Activated CD4-positive, alpha-beta T cell treated with anti-CD3 and anti-CD28 coated beads, Interleukin-10, Interleukin-2, amounts not matched to agents 100 ng/mL and 50 ng/mL, durations not matched to agents 16 hours and 8 hours (primary cell): ENCODE measurements around the gene ZPBP2.
A peak's percentile ranks its signal among the peaks of the same experiment; 100 is the strongest.
"Not testable (repeated sequence)": the region's sequence is repeated elsewhere in the genome, so short reads cannot be mapped to it uniquely, and the experiment has no call there.

Source experiments
- DNase-seq: peaks from one replicate; pipeline ENCODE4 v3.0.0-alpha.2; 2020

ZPBP2 gene, protein sequence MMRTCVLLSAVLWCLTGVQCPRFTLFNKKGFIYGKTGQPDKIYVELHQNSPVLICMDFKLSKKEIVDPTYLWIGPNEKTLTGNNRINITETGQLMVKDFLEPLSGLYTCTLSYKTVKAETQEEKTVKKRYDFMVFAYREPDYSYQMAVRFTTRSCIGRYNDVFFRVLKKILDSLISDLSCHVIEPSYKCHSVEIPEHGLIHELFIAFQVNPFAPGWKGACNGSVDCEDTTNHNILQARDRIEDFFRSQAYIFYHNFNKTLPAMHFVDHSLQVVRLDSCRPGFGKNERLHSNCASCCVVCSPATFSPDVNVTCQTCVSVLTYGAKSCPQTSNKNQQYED

DNA sequence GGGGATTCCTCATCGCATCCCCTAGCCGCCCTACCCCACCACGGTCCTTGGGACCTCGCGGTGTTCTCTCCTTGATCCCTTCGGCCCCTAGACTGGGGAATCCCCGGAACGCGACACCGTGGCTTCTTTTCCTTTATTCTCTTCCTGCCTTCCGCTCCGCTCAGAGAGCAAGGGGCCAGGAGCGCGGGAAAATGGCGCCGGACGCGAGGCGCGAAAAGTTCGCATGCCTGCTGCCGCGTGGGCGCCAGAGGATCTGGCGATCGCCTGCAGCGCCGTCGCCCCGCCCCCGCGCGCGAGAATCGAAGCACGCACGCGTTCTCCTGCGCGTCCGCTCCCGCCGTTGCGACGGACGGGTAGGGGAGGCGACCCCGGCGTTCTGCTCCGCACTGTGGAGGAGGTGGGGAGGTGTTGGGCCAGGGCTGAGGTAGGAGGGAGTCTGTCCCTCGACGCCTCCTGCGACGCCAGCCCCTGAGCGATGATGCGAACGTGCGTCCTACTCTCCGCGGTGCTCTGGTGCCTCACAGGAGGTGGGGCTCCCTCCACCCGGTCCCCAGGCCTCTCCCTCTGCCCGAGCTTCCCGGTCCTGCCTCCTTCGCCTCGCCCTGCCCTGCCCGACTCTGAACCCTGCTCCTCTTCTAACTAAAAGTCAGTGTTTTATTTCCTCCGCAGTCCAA is at the start of gene ZPBP2:
ZPBP2 (plus strand) TSS at position 323 of the 674 bp plus-strand sequence; CDS start at position 476, 153 bp downstream.
- no peak for DNase-seq

DNA sequence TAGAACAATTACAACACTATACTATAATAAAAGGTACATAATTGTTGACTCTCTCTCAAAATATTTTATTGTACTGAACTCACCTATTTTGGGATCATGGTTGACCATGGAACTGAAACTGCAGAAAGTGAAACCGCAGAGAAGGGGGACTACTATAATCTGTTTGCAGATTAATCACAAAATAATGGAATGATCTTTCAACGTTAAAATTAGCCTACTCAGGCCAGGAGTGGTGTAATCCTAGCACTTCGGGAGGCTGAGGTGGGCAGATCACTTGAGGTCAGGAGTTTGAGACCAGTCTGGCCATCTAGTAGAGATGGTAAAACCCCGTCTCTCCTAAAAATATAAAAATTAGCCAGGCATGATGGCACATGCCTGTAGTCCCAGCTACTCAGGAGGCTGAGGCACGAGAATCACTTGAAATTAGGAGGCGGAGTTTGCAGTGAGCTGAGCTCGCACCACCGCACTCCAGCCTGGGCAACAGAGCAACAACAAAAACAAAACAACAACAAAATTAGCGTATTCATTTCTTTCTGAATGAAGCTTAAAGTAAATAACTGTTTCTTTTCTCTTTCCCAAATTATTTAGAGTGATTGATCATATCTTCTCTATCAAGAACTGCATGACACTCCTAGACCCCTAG is 49.5 kb upstream of the ZPBP2 start:
- peak; percentile 24 for DNase-seq

DNA sequence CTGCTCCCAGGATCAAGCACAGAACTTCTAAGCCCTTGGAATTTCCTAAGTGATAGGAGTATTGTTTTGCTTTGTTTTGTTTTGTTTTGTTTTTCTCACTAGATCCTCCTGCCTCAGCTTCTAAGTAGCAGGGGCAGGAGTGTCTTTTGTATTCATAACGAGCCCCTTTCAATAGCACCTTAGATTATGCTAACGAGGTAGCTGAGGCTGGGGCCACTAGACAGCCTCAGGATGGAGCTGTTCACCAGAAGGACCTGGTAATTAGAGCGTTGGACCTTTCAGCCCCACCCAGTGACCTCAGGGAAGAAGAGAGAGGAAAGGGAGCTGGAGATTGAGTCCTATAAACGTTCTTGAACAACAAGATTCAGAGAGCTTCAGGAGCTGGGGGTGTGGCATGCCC is 47.5 kb upstream of the ZPBP2 start:
- DNase-seq = peak; percentile 28

DNA sequence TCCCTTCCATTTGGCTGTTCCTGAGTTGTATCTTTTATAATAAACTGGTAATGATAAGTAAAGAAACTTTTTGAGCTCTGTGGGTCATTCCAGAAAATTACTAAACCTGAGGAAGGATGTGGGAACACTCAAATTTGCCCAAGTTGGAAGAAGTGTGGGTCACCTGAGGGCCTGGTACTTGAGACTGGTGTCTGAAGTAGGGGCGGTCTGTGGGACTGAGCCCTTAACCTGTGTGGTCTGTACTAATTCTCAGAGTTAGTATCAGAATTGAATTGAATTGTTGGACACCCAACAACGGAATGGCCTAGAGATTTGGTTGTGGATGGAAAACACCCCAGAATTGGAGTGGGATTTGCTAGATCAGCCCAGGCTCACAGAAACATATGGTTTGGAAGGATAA is 47.0 kb upstream of the ZPBP2 start:
- DNase-seq = no peak

DNA sequence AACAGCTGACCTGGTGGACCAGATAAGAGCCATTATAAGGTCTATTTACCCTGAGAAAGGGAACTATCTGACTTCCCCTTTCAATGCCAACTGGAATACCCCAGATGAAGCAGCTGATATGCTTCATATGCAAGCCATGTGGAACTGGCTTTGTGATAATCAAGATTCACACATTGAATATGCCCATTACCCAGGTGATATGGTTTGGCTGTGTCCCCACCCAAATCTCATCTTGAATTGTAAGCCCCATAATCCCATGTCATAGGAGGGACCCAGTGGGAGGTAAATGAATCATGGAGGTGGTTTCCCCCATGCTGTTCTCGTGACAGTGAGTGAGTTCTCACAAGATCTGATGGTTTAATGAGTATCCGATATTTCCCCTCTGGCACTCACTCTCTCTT is 46.0 kb upstream of the ZPBP2 start:
- DNase-seq = no peak

DNA sequence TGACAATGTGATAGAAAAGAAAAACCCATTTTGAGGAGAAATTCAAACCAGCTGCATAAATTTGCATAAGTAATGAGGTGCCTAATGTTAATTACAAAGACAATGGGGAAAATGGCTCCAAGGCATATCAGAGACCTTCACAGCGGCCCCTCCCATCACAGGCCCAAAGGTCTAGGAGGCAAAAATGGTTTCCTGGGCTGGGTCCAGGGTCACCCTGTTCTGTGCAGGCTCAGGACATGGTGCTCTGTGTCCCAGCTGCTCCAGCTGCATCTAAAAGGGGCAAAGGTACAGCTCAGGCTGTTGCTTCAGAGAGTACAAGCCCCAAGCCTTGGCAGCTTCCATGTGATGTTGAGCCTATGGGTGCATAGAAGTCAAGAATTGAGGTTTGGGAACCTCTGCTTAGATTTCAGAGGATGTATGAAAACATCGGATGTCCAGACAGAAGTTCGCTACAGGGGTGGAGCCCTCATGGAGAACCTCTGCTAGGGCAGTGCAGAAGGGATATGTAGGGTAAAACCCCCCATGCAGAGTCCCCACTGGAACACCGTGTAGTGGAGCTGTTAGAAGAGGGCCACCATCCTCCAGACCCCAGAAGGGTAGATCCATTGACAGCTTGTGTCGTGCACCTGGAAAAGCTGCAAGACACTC is 44.5 kb upstream of the ZPBP2 start:
- DNase-seq = peak; percentile 23

DNA sequence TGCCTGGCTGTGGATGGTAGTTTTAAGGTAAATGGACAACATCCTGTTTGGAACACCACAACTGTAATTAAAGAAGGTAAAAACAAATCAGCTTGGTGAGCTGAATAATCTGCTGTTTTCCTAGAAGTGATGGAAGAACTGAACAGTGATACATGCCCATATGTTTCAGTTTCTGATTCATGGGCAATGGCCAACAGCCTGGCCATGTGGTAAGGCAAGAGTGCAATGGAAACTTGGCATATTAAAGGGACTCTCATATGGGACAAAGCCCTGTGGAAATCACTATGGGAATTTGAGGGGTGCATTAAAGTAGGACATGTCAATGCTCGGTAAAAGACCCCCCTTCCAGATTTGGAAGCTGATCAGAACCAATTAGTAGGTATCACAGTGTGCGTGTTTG is 41.7 kb upstream of the ZPBP2 start:
- no peak for DNase-seq

DNA sequence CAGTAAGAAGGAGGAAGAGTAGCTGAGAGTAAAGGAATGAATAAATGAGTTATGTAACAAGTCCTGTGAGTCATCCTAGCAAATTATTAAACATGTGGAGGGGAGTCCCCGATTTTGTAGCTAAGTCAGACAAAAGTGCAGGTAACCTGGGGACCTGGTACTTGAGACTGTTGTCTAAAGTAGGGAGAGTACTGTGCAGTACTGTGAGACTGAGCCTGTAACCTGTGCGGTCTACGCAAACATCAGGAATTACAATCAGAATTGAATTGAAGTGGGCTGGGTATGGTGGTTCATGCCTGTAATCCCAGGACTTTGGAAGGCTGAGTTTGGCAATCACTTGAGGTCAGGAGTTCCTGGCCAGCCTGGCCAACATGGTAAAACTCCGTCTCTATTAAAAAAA is 39.6 kb upstream of the ZPBP2 start:
- DNase-seq = no peak

DNA sequence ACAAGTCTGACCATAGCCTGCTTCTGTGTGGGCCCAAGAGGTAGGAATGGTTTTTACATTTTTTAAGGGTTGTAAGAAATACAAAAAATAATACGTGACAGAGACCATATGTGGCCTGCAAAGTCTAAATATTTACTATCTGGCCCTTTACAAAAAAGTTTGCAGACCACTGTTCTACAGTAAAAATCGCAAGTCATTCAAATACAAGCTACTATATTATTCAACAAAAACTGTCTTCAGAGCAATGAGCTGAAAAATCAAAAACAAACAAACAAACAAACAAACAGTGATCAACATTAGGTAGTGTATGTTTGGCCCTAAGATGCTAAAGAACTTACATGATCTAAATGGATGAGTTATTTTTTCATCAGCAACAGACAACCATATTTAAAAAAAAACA is 36.4 kb upstream of the ZPBP2 start:
- DNase-seq = no peak

DNA sequence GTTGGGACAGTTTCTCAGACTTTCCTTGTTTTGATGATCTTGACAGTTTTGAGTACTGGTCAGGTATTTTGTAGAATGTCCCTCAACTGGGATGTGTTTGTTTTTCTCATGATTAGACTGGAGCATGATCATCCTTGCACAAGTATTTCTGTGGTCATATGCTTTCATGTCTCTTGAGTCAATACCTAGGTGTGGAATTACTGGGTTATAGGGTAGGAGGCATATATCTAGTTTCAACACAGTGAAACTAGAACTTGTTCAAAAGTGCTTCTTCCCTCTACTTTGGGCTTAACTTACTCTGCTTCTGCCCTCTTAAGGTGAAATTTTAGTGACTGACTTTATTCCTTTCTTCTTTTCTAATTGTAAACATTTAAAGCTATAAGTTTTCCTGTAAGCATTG is 34.0 kb upstream of the ZPBP2 start:
- DNase-seq = peak; percentile 53

DNA sequence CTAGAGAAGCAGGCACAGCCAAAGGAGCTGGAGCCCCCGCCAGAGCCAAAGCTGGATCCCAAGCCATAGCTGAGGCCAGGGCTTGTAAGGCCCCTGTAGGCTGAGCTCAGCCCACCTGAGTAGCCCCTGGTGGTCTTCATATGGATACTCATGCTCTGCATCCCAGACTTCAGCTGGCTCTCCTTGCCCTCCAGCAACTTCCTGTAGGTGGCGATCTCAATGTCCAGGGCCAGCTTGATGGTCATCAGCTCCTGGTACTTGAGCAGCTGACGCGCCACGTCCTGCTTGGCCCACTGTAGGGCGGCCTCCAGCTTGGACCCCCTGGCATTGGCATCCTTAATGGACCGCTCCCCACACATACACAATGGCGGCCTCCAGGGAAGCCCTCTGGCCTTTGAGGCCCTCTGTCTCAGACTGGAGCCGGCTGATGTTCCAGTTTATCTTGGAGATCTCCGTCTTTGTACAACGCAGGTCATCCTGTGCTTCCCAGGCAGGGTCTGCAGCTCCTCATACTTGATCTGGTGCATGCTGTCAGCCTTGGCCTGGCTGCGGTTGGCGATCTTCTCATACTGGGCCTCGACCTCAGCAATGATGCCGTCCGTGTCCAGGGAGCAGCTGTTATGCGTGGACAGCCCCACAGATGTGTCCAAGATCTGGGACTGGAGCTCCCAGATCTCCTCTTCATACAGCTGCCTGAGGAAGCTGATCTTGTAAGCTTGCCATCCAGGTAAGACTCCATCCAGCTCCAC is 32.8 kb upstream of the ZPBP2 start:
- no peak for DNase-seq

DNA sequence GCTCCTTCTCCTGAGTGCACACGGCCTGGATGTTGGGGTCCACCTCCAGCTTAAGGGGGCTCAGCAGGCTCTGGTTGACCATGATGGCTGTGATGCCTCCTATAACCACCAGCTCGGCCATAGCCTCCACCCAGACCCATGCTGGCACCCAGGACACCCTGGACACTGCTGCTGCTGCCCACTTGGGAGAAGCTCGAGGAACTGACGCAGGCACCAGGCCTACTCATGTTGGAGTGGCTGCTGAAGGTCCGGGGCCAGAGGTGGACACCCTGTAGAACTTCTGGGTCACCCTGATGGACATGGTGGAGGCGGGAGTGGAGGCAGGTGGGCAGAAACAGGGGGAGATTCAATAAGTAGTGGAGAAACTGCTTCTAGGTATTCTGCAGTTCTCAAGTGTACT is 31.9 kb upstream of the ZPBP2 start:
- DNase-seq = no peak

DNA sequence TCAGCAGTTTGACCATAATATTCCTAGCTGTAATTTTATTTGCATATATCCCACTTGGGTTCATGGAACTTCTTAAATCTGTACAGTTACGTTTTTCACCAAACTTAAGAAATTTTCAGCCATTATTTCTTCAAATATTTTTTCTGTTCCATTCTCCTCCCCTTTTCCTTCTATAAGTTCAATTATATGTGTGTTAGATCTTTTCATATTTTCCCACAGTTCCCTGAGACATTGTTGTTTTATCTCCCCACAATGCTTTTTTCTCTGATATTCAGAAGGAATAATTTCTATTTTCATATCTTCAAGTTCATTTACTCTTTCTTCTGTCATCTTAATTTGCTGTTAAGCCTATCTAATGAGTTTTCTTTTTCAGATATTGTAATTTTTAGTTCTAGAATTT is 29.9 kb upstream of the ZPBP2 start:
- DNase-seq = no peak

DNA sequence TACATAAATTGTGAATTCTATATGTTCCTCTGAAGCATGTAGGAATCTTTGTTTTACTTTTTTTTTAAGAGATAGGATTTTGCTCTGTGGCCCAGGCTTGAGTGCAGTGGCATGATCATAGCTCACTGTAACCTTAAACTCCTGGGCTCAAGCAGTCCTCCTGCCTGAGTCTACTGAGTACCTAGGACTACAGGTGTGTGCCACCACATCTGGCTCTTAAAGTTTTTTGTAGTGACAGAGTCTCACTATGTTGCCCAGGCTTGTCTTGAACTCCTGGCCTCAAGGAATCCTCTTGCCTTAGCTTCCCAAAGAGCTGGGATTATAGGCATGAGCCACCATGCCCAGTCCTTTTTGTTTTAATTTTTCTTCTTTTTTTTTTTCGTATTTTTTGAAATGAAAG is 29.2 kb upstream of the ZPBP2 start:
- no peak for DNase-seq

DNA sequence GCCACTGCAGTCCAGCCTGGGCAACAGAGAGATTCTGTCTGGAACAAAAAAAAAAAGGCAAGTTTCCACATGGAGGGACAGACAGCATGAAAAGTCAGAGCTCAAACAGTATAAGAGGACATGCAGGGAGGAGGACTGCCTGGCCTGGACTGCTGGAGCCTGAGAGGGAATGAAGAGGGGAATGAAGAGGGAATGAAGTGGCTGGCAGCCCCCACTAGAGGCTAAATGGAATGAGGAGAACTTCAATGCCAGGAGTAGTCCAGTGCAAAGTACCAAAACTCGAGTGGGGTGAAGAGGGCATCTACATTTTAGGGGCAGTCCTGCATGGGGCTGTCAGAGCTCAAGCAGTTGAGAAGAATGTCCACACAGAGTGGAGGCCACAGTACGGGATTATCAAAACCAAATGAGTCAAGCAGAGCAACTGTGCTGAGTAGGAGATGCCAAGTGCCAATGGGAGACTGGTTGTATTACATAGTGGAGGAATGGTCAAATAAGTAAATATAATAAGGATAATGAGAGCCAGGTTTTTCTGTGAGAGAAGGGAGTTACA is 26.8 kb upstream of the ZPBP2 start:
- no peak for DNase-seq

DNA sequence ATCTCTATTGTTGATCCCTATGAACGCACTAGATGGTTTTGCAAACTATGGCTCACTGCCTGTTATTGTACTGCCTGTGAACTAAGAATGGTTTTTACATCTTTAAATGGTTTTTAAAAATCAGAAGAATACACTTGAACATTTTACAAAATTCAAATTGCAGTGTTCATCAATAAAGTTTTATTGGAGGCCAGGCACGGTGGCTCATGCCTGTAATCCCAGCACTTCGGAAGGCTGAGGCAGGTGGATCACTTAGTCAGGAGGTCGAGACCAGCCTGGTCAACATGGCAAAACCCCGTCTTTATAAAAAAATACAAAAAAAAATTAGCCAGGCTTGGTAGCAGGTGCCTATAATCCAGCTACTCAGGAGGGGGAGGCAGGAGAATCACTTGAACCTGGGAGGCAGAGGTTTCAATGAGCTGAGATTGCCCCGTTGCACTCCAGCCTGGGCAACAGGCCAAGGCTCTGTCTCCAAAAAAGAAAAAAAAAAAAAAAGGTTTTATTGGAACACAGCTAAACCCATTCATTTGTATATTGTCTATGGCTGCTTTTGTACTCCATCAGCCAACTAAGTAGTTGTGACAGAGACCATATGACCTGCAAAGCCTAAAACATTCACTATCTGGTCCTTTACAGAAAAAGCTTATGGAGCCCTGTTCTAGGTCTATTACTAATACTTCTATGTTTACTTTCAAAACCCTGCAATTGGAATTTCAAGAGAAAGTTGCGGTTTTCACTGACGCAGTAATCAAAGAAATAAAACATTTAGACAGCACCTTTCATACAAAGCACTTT is 22.8 kb upstream of the ZPBP2 start:
- no peak for DNase-seq

DNA sequence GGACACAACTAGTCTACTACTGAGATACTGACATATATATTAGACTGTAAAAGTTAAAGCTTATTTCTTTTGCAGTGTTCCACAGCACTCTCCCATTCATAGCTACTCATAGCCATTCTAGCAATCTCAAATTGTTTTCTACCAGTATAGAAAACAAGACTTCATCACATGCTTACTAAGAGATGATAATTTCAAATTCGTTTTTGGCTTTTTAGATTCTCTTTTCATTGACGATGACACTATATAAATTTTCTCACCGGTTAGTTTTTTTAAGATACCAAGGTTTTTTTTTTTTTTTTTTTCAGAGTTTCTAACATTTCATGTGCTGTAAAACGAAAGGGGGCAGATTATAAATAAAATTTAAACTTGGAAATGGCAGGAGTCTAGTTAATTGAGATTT is 21.8 kb upstream of the ZPBP2 start:
- no peak for DNase-seq

DNA sequence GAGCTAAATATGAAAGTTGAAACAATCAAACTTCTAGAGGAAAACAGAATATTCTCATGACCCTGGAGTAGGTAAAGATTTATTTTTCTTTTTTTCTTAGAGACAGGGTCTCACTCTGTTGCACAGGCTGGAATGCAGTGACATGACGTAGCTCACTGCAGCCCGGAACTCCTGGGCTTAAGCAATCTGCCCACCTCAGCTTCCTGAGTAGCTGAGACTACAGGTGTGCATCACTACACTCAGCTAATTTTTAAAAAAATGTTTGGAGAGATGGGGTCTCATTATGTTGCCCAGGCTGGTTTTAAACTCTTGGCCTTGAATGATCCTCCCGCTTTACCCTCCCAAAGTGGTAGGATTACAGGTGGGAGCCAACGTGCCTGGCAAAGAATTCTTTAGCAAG is 19.4 kb upstream of the ZPBP2 start:
- no peak for DNase-seq

DNA sequence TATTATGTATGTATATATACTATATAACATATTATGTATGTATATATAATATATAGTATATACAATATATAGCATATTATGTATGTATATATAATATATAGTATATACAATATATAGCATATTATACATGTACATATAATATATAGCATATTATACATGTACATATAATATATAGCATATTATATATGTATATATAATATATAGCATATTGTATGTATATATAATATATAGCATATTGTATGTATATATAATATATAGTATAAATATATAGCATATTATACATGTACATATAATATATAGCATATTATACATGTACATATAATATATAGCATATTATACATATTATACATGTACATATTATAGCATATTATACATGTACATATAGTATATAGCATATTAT is 17.8 kb upstream of the ZPBP2 start:
- not testable (repeated sequence) for DNase-seq

DNA sequence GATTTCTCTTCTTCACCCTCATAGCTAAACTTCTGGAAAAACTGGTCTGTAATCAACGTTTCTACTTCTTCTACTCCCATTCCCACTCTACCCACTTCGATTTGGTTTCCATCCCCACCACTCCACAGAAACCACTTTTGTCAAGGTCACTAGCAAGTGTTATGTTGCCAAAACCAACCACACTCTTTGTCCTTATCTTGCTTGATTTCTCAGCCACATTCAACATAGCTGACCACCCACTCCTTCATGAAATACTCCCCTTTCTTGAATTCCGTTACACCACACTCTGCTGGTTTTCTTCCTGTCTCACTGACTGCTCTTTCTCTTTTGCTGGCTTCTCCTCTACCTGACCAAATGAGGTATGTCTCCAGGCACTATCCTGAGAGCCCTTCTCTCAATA is 15.8 kb upstream of the ZPBP2 start:
- DNase-seq = no peak

DNA sequence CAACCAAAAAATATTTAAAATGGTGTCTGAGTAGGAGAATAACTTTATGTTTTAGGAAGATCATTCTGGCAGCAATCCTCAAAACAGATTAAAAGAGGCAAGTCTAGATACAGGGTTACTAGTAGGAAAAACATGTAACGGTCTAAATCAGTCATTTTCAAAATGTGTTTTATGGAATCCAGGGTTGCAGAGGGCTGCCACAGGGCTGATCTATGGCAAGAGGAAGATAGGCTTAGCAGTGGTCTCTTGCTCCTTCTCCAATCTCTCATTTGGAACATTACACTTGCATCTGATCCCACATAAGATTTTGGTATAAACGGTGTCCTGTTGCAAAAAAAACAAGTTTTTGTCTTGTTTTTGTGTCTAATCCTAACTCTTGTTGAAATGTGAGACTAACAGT is 13.1 kb upstream of the ZPBP2 start:
- DNase-seq = no peak
